GM19455 (cell line): ENCODE measurements around the gene MPP2.
"Not testable (repeated sequence)": the region's sequence is repeated elsewhere in the genome, so short reads cannot be mapped to it uniquely, and the experiment has no call there.

Experiments
- ATAC-seq: cut with Tn5 transposase; IDR thresholded peaks from one replicate; pipeline ENCODE4 v1.9.1; 2021; ENCODE audit not compliant: unreplicated experiment

Gene MPP2

GRCh38 chr17:43877451-43878155, 29.7 kb downstream of the MPP2 start:
- no peak for ATAC-seq

- no peak for ATAC-seq
These were observed 30.3 kb downstream of the MPP2 start for GRCh38 chr17:43877031-43877430.

GRCh38 chr17:43875476-43876147, 31.7 kb downstream of the MPP2 start:
- no peak for ATAC-seq

- no peak for ATAC-seq
These were observed 33.0 kb downstream of the MPP2 start for GRCh38 chr17:43874293-43874692.

- ATAC-seq = no peak
These were observed 33.5 kb downstream of the MPP2 start for GRCh38 chr17:43873815-43874214.

- no peak for ATAC-seq
These were observed 34.2 kb downstream of the MPP2 start for GRCh38 chr17:43873091-43873490.

- ATAC-seq = no peak
These were observed 35.2 kb downstream of the MPP2 start for GRCh38 chr17:43871946-43872690.

- not testable (repeated sequence) for ATAC-seq
These were observed 38.3 kb downstream of the MPP2 start for GRCh38 chr17:43869031-43869430.

- no peak for ATAC-seq
These were observed 38.9 kb downstream of the MPP2 start for GRCh38 chr17:43868226-43868994.

GRCh38 chr17:43864161-43864984, 43.0 kb downstream of the MPP2 start:
- no peak for ATAC-seq

- ATAC-seq = no peak
These were observed 45.4 kb downstream of the MPP2 start for GRCh38 chr17:43861960-43862359.

- ATAC-seq = no peak
These were observed 46.3 kb downstream of the MPP2 start for GRCh38 chr17:43860927-43861622.

GRCh38 chr17:43860077-43860725, 47.1 kb downstream of the MPP2 start:
- ATAC-seq = no peak

GRCh38 chr17:43857957-43858600, 49.3 kb downstream of the MPP2 start:
- ATAC-seq = no peak

GRCh38 chr17:43857141-43857540, 50.2 kb downstream of the MPP2 start:
- ATAC-seq = no peak

- ATAC-seq = no peak
These were observed 51.2 kb downstream of the MPP2 start for GRCh38 chr17:43856141-43856540.

- no peak for ATAC-seq
These were observed 52.3 kb downstream of the MPP2 start for GRCh38 chr17:43855061-43855460.

- ATAC-seq = no peak
These were observed 52.8 kb downstream of the MPP2 start for GRCh38 chr17:43854498-43854897.

GRCh38 chr17:43853546-43853945, 53.8 kb downstream of the MPP2 start:
- no peak for ATAC-seq
